OCI-LY7 (cell line): ENCODE results near the gene UGT1A4. TPM values are rescaled to one million over a fixed set of nuclear protein-coding genes. Genes with fewer than 3 reads are reported as not detected.
"Not testable (repeated sequence)": the region's sequence is repeated elsewhere in the genome, so short reads cannot be mapped to it uniquely, and the experiment has no call there.

Experiments used
- BruUV-seq: library from RNA; stranded (reverse); fragments of 400-500 nt; replicated peaks from 2 replicates; lab custom pipeline; 2021; lab: Mats Ljungman, UMichigan
- CTCF ChIA-PET: fragments of 300-600 bp; sonication (Branson Sonifier 250); formaldehyde crosslinking; loops from one replicate; lab custom pipeline; 2022; ENCODE audit warnings: antibody characterized with exemption; ENCODE audit not compliant: unreplicated experiment; lab: Charles Lee
- POLR2A ChIA-PET: fragments of 300-600 bp; sonication (Branson Sonifier 250); formaldehyde crosslinking; loops from one replicate; lab custom pipeline; 2022; ENCODE audit warnings: antibody characterized with exemption; lab: Charles Lee
- DNase-seq: peaks from one replicate; pipeline ENCODE4 v3.0.0-alpha.2; 2015; ENCODE audit warnings: low spot score
- H2AFZ ChIP-seq: fragments of 200-600 bp; sonication (generic), shearing (Covaris generic); 2 replicates; pipeline ENCODE4 v1.6.1; 2014; ENCODE audit warnings: mild to moderate bottlenecking, antibody characterized with exemption, low read length, moderate library complexity
- H3K27ac ChIP-seq: fragments of 200-600 bp; sonication (generic); 2 replicates; pipeline ENCODE4 v1.5.1; 2014; ENCODE audit warnings: mixed run types, low read depth, mild to moderate bottlenecking, moderate library complexity, low read length, inconsistent platforms; ENCODE audit not compliant: poor library complexity, severe bottlenecking
- H3K36me3 ChIP-seq: fragments of 200-600 bp; sonication (generic); 2 replicates; pipeline ENCODE4 v1.6.1; 2014; ENCODE audit warnings: mild to moderate bottlenecking, antibody characterized with exemption, low read length, moderate library complexity, mixed read lengths; ENCODE audit not compliant: insufficient read depth
- H3K4me1 ChIP-seq: fragments of 200-600 bp; sonication (generic); 2 replicates; pipeline ENCODE4 v1.5.1; 2014; ENCODE audit warnings: mild to moderate bottlenecking, low read length; ENCODE audit not compliant: insufficient read depth, poor library complexity, severe bottlenecking
- H3K4me2 ChIP-seq: fragments of 200-600 bp; sonication (generic); 2 replicates; pipeline ENCODE4 v1.6.1; 2014; ENCODE audit warnings: mild to moderate bottlenecking, low read length
- H3K4me3 ChIP-seq: fragments of 200-600 bp; sonication (generic); 2 replicates; pipeline ENCODE4 v1.5.1; 2014; ENCODE audit warnings: mild to moderate bottlenecking, low read depth, low read length; ENCODE audit not compliant: poor library complexity, severe bottlenecking
- H3K79me2 ChIP-seq: fragments of 200-600 bp; sonication (generic); 2 replicates; pipeline ENCODE4 v1.6.1; 2016; ENCODE audit warnings: low read depth, mild to moderate bottlenecking, low read length, moderate library complexity, mixed read lengths; ENCODE audit not compliant: insufficient read depth
- H3K9me2 ChIP-seq: fragments of 200-600 bp; sonication (generic); 2 replicates; pipeline ENCODE4 v1.6.1; 2016; ENCODE audit warnings: mild to moderate bottlenecking, low read length, mixed read lengths; ENCODE audit not compliant: insufficient read depth
- H3K9me3 ChIP-seq: fragments of 200-600 bp; sonication (generic); 2 replicates; pipeline ENCODE4 v1.6.1; 2014; ENCODE audit warnings: mild to moderate bottlenecking, mixed run types, low read length, mixed read lengths
- H4K20me1 ChIP-seq: fragments of 200-600 bp; sonication (generic); 2 replicates; pipeline ENCODE4 v1.6.1; 2014; ENCODE audit warnings: mild to moderate bottlenecking, antibody characterized with exemption, low read length, moderate library complexity, mixed read lengths; ENCODE audit not compliant: insufficient read depth
- EZH2phosphoT487 ChIP-seq: fragments of 200-600 bp; sonication (generic); IDR thresholded peaks from 2 replicates; pipeline ENCODE4 v1.6.1; 2018; ENCODE audit warnings: low read depth, borderline replicate concordance, mild to moderate bottlenecking, mixed run types, antibody characterized with exemption, low read length, moderate library complexity, mixed read lengths
- intact Hi-C: fragments of 100-400 bp; cut with micrococcal nuclease; formaldehyde crosslinking; loops from one replicate; pipeline ENCODE4 v1.10.0; 2022; ENCODE audit not compliant: unreplicated experiment
- total RNA-seq, 2 experiments: library from RNA; depleted of rRNA in 1 of 2; stranded (reverse); fragments of >200 nt in 1 of 2; shearing (Covaris generic) in 1 of 2; gene quantifications; 2 replicates each; pipeline ENCODE4 v1.2.3, GENCODE V29; 2014 to 2022
- TF ChIP-seq, protein P1 (sequence below): fragments of 200-600 bp; sonication (generic); conservative IDR thresholded peaks from 2 replicates; pipeline ENCODE4 v1.5.1; 2014; ENCODE audit warnings: mild to moderate bottlenecking, antibody characterized with exemption, low read length, moderate library complexity, mixed read lengths

UGT1A4 gene
- total RNA-seq, 2 experiments from 2014 or later, result not detected

DNA sequence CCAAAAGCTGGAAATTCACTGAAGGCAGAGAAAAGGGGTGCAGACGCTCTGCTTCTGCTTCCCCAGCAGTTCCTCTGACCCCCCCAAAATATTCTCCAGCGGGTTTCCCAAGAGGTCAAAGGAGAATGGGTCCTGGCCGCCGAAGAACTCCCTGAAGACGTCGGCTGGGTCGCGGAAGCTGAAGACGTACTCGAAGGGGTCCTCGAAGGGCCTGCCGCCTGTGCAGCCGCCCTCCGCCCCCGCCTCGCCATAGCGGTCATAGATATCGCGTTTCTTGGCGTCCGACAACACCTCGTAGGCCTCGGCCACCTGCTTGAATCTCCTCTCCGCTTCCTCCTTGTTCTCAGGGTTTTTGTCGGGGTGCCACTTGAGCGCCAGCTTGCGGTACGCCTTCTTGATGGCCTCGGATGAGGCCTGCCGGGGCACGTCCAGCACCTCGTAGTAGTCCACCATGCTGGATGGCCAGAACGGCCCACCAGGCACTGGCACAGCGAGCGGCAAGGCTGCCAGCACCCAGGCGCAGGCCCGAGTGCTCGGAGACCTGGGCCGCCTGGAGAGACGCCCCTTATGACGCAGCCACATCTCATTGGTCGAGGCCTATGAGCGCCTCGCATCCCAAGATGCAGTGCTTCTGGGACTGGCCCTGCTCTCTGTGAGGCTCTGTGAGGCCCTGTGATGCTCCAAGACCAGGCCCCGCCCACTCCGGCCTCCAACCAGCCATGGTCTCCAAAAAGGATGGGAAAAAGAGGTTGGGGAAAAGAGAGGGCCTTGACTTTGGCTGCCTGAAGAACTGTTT, 25.1 kb downstream of the UGT1A4 start:
- no peak for DNase-seq
- no peaks in the 10 kb centered on the region for H3K4me1 ChIP-seq
- no peaks in the 10 kb centered on the region for H3K9me3 ChIP-seq
- H3K9me2 ChIP-seq, result no peaks in the 10 kb centered on the region
- H3K79me2 ChIP-seq, result no peaks in the 10 kb centered on the region
- no peak overlapping the region for H3K27ac ChIP-seq
- H3K4me2 ChIP-seq, result no peak overlapping the region
- H3K36me3 ChIP-seq, result no peaks in the 10 kb centered on the region
- no peaks in the 10 kb centered on the region for H4K20me1 ChIP-seq
- TF ChIP-seq, protein P1, sequence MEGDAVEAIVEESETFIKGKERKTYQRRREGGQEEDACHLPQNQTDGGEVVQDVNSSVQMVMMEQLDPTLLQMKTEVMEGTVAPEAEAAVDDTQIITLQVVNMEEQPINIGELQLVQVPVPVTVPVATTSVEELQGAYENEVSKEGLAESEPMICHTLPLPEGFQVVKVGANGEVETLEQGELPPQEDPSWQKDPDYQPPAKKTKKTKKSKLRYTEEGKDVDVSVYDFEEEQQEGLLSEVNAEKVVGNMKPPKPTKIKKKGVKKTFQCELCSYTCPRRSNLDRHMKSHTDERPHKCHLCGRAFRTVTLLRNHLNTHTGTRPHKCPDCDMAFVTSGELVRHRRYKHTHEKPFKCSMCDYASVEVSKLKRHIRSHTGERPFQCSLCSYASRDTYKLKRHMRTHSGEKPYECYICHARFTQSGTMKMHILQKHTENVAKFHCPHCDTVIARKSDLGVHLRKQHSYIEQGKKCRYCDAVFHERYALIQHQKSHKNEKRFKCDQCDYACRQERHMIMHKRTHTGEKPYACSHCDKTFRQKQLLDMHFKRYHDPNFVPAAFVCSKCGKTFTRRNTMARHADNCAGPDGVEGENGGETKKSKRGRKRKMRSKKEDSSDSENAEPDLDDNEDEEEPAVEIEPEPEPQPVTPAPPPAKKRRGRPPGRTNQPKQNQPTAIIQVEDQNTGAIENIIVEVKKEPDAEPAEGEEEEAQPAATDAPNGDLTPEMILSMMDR, result no peak
- no peak for TF ChIP-seq EZH2phosphoT487
- ChIA-PET CTCF (no interaction called here), POLR2A (no interaction called here)
- no peak overlapping the region for H2AFZ ChIP-seq
- H3K4me3 ChIP-seq, result no peak overlapping the region
- no TSS peak for BruUV-seq
- intact Hi-C loops, result no loop called here

DNA sequence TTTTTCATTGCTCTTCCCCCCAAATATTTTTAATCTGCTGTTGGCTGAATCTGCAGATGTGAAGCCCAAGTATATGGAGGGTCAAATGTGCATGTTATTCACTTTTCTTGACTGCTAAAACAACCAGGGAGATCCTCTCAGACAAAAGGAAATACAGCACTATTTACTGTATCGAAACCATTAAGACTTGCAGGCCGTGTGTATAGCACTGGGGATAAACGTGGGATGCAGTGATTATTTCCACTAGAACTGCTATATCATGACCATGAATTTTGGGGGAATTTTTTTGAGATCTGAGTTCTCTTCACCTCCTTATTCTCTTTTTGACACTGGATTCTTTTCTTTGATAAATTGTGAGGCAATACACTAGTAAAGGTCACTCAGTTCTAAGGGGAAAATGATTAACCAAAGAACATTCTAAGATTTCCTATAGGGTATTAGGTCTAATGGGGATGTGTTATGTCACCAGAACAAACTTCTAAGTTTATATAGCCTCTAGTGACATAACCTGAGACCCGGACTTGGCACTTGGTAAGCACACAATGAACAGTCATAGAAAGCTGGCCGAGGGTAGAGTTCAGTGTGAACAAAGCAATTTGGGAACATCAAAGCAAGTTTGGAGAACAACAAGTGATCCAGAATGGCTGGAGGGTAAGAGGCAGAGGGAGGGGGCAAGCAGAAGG, 26.7 kb downstream of the UGT1A4 start:
- Histone ChIP-seq H3K4me3 (no peak overlapping the region), H3K4me2 (no peak overlapping the region), H3K27ac (no peak overlapping the region), H3K4me1 (no peaks in the 10 kb centered on the region), H3K9me2 (no peaks in the 10 kb centered on the region), H3K79me2 (no peaks in the 10 kb centered on the region), H2AFZ (no peak overlapping the region), H4K20me1 (no peaks in the 10 kb centered on the region), H3K36me3 (no peaks in the 10 kb centered on the region), H3K9me3 (no peaks in the 10 kb centered on the region)
- POLR2A ChIA-PET, result no interaction called here
- intact Hi-C loops, result no loop called here
- CTCF ChIA-PET, result no interaction called here
- no peak for DNase-seq
- no TSS peak for BruUV-seq
- TF ChIP-seq, protein P1, result no peak
- no peak for TF ChIP-seq EZH2phosphoT487

DNA sequence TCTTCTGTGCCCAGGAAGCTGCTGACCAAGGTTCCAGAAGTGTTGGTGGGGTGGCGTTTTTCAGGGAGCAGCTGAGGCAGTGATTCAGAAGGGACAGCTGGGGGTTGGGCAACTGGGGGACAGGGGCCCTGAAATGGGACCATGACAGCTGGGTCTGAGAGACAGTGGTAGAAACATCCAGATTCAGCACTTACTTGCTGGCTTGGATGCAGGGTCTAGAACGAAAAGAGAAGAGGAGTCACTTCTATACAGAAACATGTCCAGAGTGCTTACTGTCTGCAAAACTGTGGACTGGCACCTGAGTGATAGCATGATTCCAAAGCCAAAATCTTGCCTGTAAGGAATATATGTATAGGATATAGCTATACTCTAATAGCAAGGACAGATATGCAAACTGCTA, 27.3 kb downstream of the UGT1A4 start:
- H3K9me3 ChIP-seq, H3K79me2 ChIP-seq, intact Hi-C loops, H3K9me2 ChIP-seq, H3K36me3 ChIP-seq, H3K4me1 ChIP-seq, DNase-seq, BruUV-seq, H4K20me1 ChIP-seq, H2AFZ ChIP-seq, H3K4me3 ChIP-seq, POLR2A ChIA-PET, CTCF ChIA-PET, H3K4me2 ChIP-seq, H3K27ac ChIP-seq: not testable (repeated sequence)
